ENCODE data around the gene IMMP2L.
"Not testable (repeated sequence)": the region's sequence is repeated elsewhere in the genome, so short reads cannot be mapped to it uniquely, and the experiment has no call there.

Gene IMMP2L

GRCh38 chr7:111459065-111459756 is 103.1 kb downstream of the IMMP2L start:
- no peak for DNase-seq

- DNase-seq: not testable (repeated sequence)
Observed at GRCh38 chr7:111450705-111451104, 111.6 kb downstream of the IMMP2L start.

DNA sequence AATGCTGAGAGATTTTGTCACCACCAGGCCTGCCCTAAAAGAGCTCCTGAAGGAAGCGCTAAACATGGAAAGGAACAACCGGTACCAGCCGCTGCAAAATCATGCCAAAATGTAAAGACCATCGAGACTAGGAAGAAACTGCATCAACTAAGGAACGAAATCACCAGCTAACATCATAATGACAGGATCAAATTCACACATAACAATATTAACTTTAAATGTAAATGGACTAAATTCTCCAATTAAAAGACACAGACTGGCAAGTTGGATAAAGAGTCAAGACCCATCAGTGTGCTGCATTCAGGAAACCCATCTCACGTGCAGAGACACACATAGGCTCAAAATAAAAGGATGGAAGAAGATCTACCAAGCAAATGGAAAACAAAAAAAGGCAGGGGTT is 114.8 kb downstream of the IMMP2L start:
- not testable (repeated sequence) for DNase-seq

DNA sequence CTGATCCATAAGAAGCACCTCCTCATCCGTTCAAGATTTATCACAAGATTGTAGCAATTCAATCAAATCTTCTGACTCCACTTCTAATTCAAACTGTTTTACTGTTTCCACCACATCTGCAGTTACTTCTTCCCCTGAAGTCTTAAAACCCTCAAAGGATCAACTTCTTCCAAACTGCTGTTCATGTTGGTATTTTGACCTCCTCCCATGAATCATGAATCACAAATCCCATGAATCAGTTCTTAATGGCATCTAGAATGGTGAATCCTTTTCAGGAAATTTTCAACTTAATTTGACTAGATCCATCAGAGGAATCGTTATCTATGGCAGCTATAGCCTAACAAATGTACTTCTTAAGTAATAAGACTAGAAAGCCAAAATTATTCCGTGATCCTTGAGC is 122.3 kb downstream of the IMMP2L start:
- no peak for DNase-seq

DNA sequence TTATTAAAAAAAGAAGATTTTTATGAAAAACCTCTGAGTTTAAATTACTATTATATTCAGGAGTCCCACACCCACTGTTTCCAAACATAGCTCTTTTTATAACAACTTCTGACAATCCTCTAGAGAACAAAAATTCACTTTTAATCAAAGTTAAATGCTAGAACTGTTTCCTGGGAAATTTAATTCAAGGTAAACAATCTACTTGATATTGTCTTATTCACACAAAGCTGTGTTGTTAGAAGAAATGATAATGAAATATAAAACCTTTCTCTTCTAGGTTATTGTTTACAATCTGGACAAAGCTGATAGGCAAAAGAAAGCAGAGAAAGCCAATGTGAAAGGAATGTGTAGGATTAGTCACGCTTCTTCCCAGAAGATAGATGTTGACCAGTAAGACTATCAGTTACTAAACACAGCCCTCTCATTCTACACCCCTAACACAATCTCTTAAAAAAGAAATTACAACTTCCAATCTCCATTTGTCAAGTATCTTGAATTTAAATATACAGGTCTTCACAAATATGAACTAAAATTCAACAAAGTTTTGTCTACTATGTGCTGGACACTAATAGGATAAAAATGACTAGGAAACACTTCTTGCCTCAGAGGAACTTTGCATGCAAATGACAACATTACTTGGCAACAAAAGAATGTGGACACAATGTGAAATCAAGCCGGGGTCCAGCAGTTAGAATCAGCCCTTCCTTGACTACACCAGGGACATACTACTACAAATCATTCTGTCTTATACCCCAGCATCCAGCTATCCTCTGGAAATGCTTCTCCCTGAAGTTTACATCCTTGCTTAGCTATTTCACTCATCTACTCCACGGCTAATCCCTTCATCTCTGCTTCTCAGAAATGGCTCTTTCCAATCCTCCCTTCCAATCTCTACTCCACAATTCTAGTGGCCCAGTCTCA is 123.7 kb downstream of the IMMP2L start:
- DNase-seq: no peak

- no peak for DNase-seq
Observed at GRCh38 chr7:111437736-111438135, 124.6 kb downstream of the IMMP2L start.

DNA sequence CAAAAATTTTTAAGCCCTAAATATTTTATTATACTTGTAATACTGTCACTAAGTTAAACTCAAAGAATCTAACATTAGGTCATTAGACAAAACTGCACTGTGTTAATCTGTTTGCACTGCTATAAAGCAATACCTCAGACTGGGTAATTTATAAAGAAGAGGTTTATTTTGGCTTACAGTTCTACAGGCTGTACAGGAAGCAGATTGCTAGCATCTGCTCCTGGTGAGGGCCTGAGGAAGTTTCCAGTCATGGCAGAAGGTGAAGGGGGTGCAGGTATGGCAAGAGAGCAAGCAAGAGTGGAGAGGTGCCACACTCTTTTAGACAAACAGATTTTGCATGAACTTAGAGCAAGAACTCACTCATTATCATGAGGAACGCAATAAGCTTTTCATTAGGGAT is 125.7 kb downstream of the IMMP2L start:
- DNase-seq: no peak

- DNase-seq: no peak
Observed at GRCh38 chr7:111433426-111433825, 128.9 kb downstream of the IMMP2L start.

DNA sequence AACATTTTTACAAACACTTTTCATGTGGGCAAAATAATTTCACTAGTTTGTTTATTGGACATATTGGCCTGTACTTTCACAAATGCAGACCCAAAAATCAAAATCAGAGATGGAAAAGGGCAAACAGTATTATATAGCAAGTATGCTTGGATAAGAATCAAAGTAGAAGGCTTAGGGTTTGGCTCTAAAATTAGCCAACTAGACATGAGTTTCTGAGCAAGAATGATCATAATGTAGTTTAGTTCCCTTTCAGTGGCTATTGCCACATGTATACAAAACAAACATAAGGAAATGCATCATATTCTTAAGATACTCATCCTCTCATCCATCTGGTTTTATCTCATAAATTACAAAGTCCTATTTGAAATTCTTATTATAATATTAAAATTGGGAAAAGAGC is 132.5 kb downstream of the IMMP2L start:
- no peak for DNase-seq

DNA sequence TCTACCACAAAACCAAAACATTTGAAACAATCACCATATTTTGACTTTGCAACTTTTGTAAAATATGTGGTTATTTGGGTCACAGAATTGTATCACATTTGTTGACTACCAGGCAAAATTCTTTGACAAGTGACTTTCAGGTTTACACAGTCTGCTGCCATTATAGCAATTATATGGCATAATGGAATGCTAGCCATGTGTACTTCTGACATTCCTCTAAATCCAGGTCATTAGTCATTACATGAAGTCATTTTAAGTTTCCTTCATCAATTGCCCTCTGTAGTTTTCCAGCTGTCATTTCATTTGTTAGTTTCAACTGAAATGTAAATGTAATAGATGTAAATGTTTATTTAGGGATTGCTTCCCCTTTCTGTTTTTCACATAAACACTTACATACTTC is 137.5 kb downstream of the IMMP2L start:
- no peak for DNase-seq

- DNase-seq: no peak
Observed at GRCh38 chr7:111414374-111414773, 147.9 kb downstream of the IMMP2L start.

GRCh38 chr7:111413739-111414138 is 148.6 kb downstream of the IMMP2L start:
- no peak for DNase-seq

- DNase-seq: no peak
Observed at GRCh38 chr7:111410899-111411298, 151.4 kb downstream of the IMMP2L start.

GRCh38 chr7:111409714-111410422 is 152.4 kb downstream of the IMMP2L start:
- no peak for DNase-seq

DNA sequence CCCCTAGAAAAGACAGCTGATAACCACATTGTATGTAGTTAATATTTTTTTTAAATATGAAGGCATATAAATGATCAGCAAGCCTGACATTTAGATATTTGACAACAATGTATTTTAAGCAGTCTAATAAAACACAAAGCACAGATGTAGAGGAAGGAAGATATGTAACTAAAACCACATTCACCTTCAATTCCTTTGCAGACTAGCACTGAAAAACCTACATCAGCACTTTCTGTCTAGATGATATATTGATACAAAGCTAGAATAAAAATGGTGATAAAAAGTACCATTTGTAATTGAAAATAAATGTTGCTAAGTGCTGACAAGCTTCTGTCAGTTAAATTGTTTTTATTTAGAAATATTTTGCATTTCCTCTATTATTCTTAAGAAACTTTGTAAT is 153.6 kb downstream of the IMMP2L start:
- no peak for DNase-seq

DNA sequence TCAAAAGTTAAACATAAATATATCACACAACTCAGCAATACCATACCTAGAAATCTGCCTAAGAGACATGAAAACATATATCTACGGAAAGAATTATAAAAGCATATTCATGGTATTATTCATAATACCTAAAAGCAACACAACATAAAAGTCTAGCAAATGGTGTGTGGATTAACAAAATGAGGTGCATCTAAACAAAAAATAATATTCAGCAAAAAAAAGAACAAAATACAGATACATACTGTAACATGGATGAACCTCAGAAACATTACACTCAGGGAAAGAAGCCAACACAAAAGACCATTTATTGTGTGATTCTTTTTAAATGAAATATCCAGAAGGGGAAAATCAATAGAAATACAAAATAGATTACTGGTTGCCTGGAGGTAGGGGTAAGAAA is 155.0 kb downstream of the IMMP2L start:
- no peak for DNase-seq

DNA sequence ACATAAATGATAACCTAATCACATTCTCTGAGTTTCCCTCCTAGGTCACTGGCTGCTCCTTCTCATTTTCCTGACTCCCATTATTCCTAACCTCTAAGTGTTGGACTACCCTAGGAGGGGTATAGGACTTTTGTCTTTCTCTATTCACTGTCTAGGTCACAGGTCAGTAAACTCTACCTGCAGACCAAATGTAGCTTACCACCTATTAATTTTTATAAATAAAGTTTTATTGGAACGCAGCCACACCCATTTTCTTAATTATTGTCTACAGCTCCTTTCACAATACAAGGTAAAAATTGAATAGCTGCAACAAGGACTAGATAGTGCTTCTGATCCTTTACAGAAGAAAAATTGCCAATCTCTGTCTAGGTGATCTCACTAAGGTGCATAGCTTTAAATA is 156.7 kb downstream of the IMMP2L start:
- DNase-seq: no peak

- DNase-seq: no peak
Observed at GRCh38 chr7:111401516-111401915, 160.8 kb downstream of the IMMP2L start.

DNA sequence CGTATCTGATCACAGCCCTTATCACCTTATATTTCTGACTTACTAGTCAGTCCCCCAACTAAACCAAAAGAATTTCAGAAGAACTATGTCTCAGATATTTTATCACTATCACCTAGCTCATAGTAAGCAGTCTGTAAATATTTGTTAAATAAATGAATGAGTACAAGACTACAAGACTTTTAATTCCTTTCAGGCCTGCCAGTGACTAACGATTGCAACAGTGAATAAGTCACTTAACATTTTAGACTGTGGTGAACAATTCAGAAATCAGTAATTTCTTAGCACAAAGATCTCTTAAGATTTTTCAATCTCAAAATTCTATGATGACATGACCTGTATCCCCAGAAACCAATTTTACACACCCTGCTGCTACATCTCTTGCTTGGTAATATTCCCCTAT is 162.2 kb downstream of the IMMP2L start:
- DNase-seq: no peak

DNA sequence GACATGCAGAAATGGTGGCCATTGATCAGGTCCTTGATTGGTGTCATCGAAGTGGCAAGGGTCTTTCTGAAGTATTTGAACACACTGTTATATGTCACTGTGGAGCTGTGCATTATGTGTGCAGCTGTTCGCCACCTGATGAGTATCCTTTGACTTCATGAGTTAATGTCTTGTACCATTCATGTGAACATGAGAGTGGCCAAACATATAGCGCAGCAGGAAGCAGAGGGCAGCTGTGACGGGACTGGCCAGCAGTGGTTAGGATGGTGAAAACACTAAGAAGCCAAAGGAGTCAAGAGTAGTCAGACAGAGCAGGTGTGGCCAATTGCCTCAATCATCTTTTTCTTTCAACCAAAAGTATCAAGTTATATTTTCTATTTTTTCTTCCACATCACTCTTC is 167.4 kb downstream of the IMMP2L start:
- no peak for DNase-seq

DNA sequence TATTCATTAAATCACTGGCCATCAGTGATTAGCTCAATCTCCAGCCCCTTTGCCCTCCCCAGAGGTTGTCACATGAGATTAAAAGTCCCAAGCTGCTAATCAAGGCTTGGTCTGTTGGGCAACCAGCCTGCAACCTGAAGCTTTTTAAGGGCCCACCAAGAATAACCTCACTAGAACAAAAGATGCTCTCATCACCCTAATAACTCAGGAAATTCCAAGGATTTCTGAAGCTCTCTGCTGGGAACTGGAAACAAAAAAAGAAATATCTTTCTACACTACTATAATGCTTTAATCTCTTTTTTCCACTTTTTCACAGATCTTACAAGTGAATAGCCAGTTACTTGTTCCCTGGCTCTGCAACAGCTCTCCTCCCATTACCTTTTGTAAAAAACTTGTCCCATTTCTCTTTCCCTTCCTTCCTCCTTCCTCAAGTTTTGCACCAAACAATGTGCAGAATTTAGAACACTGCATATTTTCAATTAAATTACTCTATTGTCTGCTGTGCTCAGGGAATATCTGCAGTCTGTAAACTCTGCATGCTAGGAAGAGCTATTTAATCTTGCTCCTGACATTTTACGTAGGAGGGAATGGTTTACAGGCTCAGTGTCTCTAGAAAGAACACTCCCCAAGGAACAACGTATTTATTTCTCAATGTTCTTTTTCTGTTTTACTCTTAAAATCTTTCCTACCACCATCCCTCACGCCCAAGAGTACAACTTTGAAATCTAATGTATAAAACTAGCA is 169.1 kb downstream of the IMMP2L start:
- no peak for DNase-seq

DNA sequence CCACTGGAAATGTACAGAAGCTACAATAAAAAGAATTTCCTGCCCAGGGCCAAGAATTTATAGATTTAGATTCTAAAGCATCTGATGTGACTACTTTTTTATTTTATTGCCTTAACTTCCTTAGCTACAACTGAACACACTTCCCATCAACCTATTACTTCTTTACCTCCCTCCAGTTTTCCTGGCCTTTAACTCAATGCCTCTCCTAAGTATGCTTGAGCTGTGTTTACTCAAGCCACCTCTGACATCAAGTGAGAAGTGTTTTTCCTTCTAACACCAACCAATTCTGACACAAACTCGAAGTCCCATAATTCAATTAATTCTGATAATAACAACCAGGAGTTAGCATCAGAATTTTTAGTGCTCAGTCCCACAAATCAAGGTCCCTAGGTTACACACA is 170.0 kb downstream of the IMMP2L start:
- no peak for DNase-seq

DNA sequence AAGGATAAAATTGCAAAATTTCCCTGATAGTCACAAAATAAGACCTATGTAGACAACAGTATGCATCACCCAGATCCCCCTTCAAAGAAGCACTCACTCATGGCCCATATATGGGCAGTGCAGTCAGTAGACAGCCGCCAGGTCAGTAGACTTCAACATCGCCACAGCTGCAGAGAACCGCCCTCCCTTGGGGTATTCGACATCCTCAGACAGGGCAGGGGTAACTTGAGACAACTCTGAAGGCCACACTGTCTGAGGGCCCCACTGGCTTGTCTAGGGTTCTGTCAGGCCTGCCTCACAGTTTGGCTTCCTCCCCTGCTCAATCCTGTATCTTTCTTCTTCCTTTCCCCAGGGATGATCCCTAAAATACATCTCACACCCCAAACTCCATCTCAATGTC is 172.3 kb downstream of the IMMP2L start:
- no peak for DNase-seq

Data from central memory CD4-positive, alpha-beta T cell (primary cell).